Ishikawa (cell line): ENCODE results near the gene TMPRSS12.

Experiments used
- CEBPB ChIP-seq: IDR thresholded peaks from 2 replicates; pipeline ENCODE4 v1.6.1; 2012
- CREB1 ChIP-seq: IDR thresholded peaks from 2 replicates; pipeline ENCODE4 v1.6.1; 2012; ENCODE audit warnings: low read depth
- EGR1 ChIP-seq: IDR thresholded peaks from 2 replicates; pipeline ENCODE4 v1.6.1; 2012
- EP300 ChIP-seq: IDR thresholded peaks from 2 replicates; pipeline ENCODE4 v1.6.1; 2012; ENCODE audit warnings: borderline replicate concordance
- FOXM1 ChIP-seq: IDR thresholded peaks from 2 replicates; pipeline ENCODE4 v1.6.1; 2012; ENCODE audit warnings: low read depth, borderline replicate concordance
- MAX ChIP-seq: IDR thresholded peaks from 2 replicates; pipeline ENCODE4 v1.6.1; 2012
- NFIC ChIP-seq: IDR thresholded peaks from 2 replicates; pipeline ENCODE4 v1.6.1; 2012
- RAD21 ChIP-seq: IDR thresholded peaks from 2 replicates; pipeline ENCODE4 v1.6.1; 2012; ENCODE audit warnings: low read depth
- REST ChIP-seq: IDR thresholded peaks from 2 replicates; pipeline ENCODE4 v1.6.1; 2012; ENCODE audit warnings: low read depth, mild to moderate bottlenecking
- TAF1 ChIP-seq: IDR thresholded peaks from 2 replicates; pipeline ENCODE4 v1.6.1; 2012; ENCODE audit warnings: low read depth, mild to moderate bottlenecking
- TCF12 ChIP-seq: IDR thresholded peaks from 2 replicates; pipeline ENCODE4 v1.6.1; 2012; ENCODE audit warnings: low read depth
- TEAD4 ChIP-seq: IDR thresholded peaks from 2 replicates; pipeline ENCODE4 v1.6.1; 2012
- USF1 ChIP-seq: IDR thresholded peaks from 2 replicates; pipeline ENCODE4 v1.6.1; 2012
- YY1 ChIP-seq: IDR thresholded peaks from 2 replicates; pipeline ENCODE4 v1.6.1; 2012; ENCODE audit warnings: low read depth
- ZBTB7A ChIP-seq: IDR thresholded peaks from 2 replicates; pipeline ENCODE4 v1.6.1; 2012; ENCODE audit warnings: low read depth

Gene TMPRSS12

GRCh38 chr12:50926415-50926814, 83.7 kb downstream of the TMPRSS12 start:
- TF ChIP-seq RAD21 (no peak), ZBTB7A (no peak), NFIC (no peak), TCF12 (no peak), REST (no peak), TAF1 (no peak), YY1 (no peak), FOXM1 (no peak), CEBPB (no peak)

- no peak for TF ChIP-seq TEAD4
- TF ChIP-seq MAX = no peak
- no peak for TF ChIP-seq REST
- TF ChIP-seq TAF1 = no peak
- no peak for TF ChIP-seq RAD21
- TF ChIP-seq USF1 = no peak
- no peak for TF ChIP-seq TCF12
- no peak for TF ChIP-seq EP300
- TF ChIP-seq ZBTB7A = no peak
- TF ChIP-seq NFIC = no peak
- no peak for TF ChIP-seq EGR1
These were observed 84.6 kb downstream of the TMPRSS12 start for GRCh38 chr12:50927356-50927755.

GRCh38 chr12:50927766-50928224, 85.1 kb downstream of the TMPRSS12 start:
- TF ChIP-seq NFIC (no peak), FOXM1 (no peak), EGR1 (no peak), MAX (no peak; the same call in 1 of the 2 replicates), RAD21 (no peak), TAF1 (no peak), REST (no peak), USF1 (no peak), TCF12 (no peak), EP300 (no peak), TEAD4 (no peak), YY1 (no peak), CEBPB (no peak), ZBTB7A (no peak)

GRCh38 chr12:50928392-50928791, 85.7 kb downstream of the TMPRSS12 start:
- no peak for TF ChIP-seq EGR1
- TF ChIP-seq MAX = no peak
- TF ChIP-seq RAD21 = no peak
- TF ChIP-seq NFIC = no peak
- TF ChIP-seq CREB1 = no peak
- TF ChIP-seq CEBPB = no peak
- no peak for TF ChIP-seq ZBTB7A
- TF ChIP-seq USF1 = no peak
- no peak for TF ChIP-seq REST
- no peak for TF ChIP-seq TEAD4
- no peak for TF ChIP-seq YY1
- TF ChIP-seq TAF1 = no peak
- no peak for TF ChIP-seq TCF12
- TF ChIP-seq FOXM1 = no peak
- TF ChIP-seq EP300 = no peak
